Vagina (tissue), 2 donors: ENCODE results near the gene TULP1.

Experiments
- POLR2A ChIP-seq, 2 donors: fragments of 450-650 bp; IDR thresholded peaks; one replicate each; pipeline ENCODE4 v1.6.1; 2017; ENCODE audit warnings: antibody characterized with exemption in 2 of 2, mild to moderate bottlenecking in 2 of 2, moderate library complexity in 2 of 2
- TF ChIP-seq, protein P1 (sequence below), 3 experiments: fragments of 450-650 bp in 2 of 3; fragments of 200-600 bp in 1 of 3; sonication (generic) in 1 of 3; IDR thresholded peaks; one replicate each; pipeline ENCODE4 v1.5.1; 2017 to 2019; ENCODE audit warnings: antibody characterized with exemption in 3 of 3, mild to moderate bottlenecking in 2 of 3, moderate library complexity in 2 of 3

DNA sequence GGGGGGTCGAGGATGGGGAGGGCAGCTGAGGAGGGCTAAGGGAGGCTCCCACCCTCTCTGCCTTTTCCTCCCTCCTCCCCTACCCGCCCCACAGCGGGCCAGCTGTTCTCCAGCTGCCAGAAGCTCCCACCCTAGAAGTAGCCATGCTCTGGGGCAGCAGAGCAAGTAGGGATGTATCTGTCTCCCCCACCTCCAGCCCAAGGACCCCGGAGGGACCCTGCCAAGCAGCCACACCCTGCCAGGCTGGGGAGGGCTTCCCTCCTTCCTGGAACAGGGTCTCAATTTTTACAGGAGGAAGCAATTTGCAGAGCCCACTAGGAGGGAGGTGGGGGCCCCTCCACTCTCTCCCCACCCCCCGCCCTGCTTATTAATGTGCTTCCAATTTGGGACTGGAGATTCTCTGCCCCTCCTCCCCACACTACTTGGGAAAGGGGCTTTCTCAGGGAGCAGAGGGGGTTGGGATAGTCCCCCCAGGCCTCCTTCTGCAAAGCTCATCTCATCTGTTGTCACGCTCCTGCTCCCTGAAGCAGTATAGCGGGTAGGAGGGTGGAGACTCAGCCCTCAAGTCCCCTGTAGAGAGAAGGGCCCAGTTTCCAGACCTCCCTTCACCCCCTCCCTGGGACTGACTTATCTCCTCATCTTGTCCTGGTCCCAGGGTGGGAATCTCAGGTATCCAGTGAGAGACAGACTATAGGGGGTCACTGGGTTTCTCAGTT is 20.3 kb downstream of the TULP1 start:
- TF ChIP-seq POLR2A (IDR thresholded peaks at IDR 0.05) = no peak
- TF ChIP-seq, protein P1, sequence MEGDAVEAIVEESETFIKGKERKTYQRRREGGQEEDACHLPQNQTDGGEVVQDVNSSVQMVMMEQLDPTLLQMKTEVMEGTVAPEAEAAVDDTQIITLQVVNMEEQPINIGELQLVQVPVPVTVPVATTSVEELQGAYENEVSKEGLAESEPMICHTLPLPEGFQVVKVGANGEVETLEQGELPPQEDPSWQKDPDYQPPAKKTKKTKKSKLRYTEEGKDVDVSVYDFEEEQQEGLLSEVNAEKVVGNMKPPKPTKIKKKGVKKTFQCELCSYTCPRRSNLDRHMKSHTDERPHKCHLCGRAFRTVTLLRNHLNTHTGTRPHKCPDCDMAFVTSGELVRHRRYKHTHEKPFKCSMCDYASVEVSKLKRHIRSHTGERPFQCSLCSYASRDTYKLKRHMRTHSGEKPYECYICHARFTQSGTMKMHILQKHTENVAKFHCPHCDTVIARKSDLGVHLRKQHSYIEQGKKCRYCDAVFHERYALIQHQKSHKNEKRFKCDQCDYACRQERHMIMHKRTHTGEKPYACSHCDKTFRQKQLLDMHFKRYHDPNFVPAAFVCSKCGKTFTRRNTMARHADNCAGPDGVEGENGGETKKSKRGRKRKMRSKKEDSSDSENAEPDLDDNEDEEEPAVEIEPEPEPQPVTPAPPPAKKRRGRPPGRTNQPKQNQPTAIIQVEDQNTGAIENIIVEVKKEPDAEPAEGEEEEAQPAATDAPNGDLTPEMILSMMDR (IDR thresholded peaks at IDR 0.05) = no peak
